Panc1 (cell line): ENCODE data around the gene KCNMA1. TPM values are rescaled to one million over a fixed set of nuclear protein-coding genes. Genes with fewer than 3 reads are reported as not detected.

Experiments used
- ATAC-seq: fragments of 200-7000 bp; cut with Tn5 transposase; 2 replicates; pipeline ENCODE4 v1.9.1; 2020; ENCODE audit warnings: mild to moderate bottlenecking, moderate library complexity
- BruUV-seq: library from RNA; stranded (reverse); fragments of 400-500 nt; replicated peaks from 2 replicates; lab custom pipeline; 2021; lab: Mats Ljungman, UMichigan
- CTCF ChIA-PET: fragments of 300-600 bp; sonication (Branson Sonifier 250); formaldehyde crosslinking; loops from one replicate; lab custom pipeline; 2022; ENCODE audit warnings: antibody characterized with exemption; lab: Charles Lee
- POLR2A ChIA-PET: fragments of 300-600 bp; sonication (Branson Sonifier 250); formaldehyde crosslinking; loops from one replicate; lab custom pipeline; 2022; ENCODE audit warnings: antibody characterized with exemption; lab: Charles Lee
- DNase-seq: peaks from one replicate; pipeline ENCODE4 v3.0.0-alpha.2; 2010; ENCODE audit warnings: low read depth, low spot score
- H3K27ac ChIP-seq: 2 replicates; pipeline ENCODE4 v1.5.1; 2011; ENCODE audit warnings: mild to moderate bottlenecking, low read length, inconsistent platforms
- H3K27me3 ChIP-seq: fragments of 200-500 bp; sonication (Bioruptor generic); 2 replicates; pipeline ENCODE4 v1.6.0; 2014; ENCODE audit warnings: low read length, inconsistent platforms; ENCODE audit not compliant: control insufficient read depth, insufficient read depth
- H3K36me3 ChIP-seq: fragments of 200-500 bp; sonication (Bioruptor generic); 2 replicates; pipeline ENCODE4 v1.5.1; 2014; ENCODE audit warnings: inconsistent platforms, mild to moderate bottlenecking, low read length, moderate library complexity; ENCODE audit not compliant: control insufficient read depth, insufficient read depth
- H3K4me1 ChIP-seq: 2 replicates; pipeline ENCODE4 v1.5.1; 2011; ENCODE audit warnings: inconsistent platforms, mild to moderate bottlenecking, low read length, moderate library complexity; ENCODE audit not compliant: control insufficient read depth, insufficient read depth
- H3K4me3 ChIP-seq, 2 experiments: 2 replicates each; pipeline ENCODE4 v1.5.1; 2011 to 2012; ENCODE audit warnings: low read depth in 2 of 2, low read length in 2 of 2, mild to moderate bottlenecking in 2 of 2, inconsistent platforms in 1 of 2, moderate library complexity in 1 of 2
- H3K9me3 ChIP-seq: fragments of 200-500 bp; sonication (Bioruptor generic); 2 replicates; pipeline ENCODE4 v1.5.1; 2014; ENCODE audit warnings: low read depth, mild to moderate bottlenecking, inconsistent platforms, low read length, moderate library complexity; ENCODE audit not compliant: control insufficient read depth, insufficient read depth
- CTCF ChIP-seq: fragments of 450-650 bp; IDR thresholded peaks from 2 replicates; pipeline ENCODE4 v1.5.1; 2017; ENCODE audit warnings: mild to moderate bottlenecking
- POLR2AphosphoS5 ChIP-seq: IDR thresholded peaks from 2 replicates; pipeline ENCODE4 v1.6.1; 2012; ENCODE audit warnings: mild to moderate bottlenecking, low read depth, low read length, moderate library complexity
- REST ChIP-seq, 2 experiments: IDR thresholded peaks; 2 replicates each; pipeline ENCODE4 v1.6.1; 2011 to 2012; ENCODE audit warnings: low read depth in 2 of 2, control low read depth in 1 of 2, low read length in 1 of 2, mild to moderate bottlenecking in 1 of 2, moderate library complexity in 1 of 2; ENCODE audit not compliant: insufficient read depth in 1 of 2
- SIN3A ChIP-seq: IDR thresholded peaks from 2 replicates; pipeline ENCODE4 v1.6.1; 2012; ENCODE audit warnings: low read depth, mild to moderate bottlenecking, low read length, moderate library complexity, borderline replicate concordance; ENCODE audit not compliant: insufficient read depth
- TCF7L2 ChIP-seq: IDR thresholded peaks from 2 replicates; pipeline ENCODE4 v1.6.1; 2011; ENCODE audit warnings: mild to moderate bottlenecking, low read depth, low read length, inconsistent platforms
- in situ Hi-C: cut with HindIII; loops from 2 replicates; pipeline ENCODE4 v1.10.0; 2016; ENCODE audit warnings: low sequenced_read_pairs, low pct_unique_long_range_greater_than_20kb
- intact Hi-C: fragments of 100-400 bp; cut with micrococcal nuclease; formaldehyde crosslinking; loops from one replicate; pipeline ENCODE4 v1.10.0; 2022; ENCODE audit not compliant: unreplicated experiment
- total RNA-seq: library from RNA; stranded (reverse); gene quantifications from one replicate; pipeline ENCODE4 v1.2.1, GENCODE V29; 2021; ENCODE audit not compliant: unreplicated experiment

Gene KCNMA1
- total RNA-seq, 1 experiment from 2014 or later: 91.9 TPM

GRCh38 chr10:76968483-76968882 lies 669.1 kb downstream of the KCNMA1 start:
- ATAC-seq (no peak), DNase-seq (no peak)
- no peaks in the 10 kb centered on the region for H3K9me3 ChIP-seq
- no TSS peak for BruUV-seq
- TF ChIP-seq POLR2AphosphoS5: no peak
- TF ChIP-seq SIN3A: no peak
- TF ChIP-seq CTCF: no peak
- TF ChIP-seq REST (IDR thresholded peaks at IDR 0.05; ENCODE audit: insufficient read depth in 1 of 2, low read depth in 2 of 2, low read length in 1 of 2): no peak
- TF ChIP-seq TCF7L2: no peak
- no peaks in the 10 kb centered on the region for H3K27me3 ChIP-seq
- intact Hi-C loops: no loop called here
- in situ Hi-C loops: no loop called here
- H3K4me3 ChIP-seq: no peak overlapping the region
- no peaks in the 10 kb centered on the region for H3K4me1 ChIP-seq
- POLR2A ChIA-PET: no interaction called here
- CTCF ChIA-PET: no interaction called here
- H3K36me3 ChIP-seq: no peaks in the 10 kb centered on the region
- H3K27ac ChIP-seq: no peak overlapping the region

DNA sequence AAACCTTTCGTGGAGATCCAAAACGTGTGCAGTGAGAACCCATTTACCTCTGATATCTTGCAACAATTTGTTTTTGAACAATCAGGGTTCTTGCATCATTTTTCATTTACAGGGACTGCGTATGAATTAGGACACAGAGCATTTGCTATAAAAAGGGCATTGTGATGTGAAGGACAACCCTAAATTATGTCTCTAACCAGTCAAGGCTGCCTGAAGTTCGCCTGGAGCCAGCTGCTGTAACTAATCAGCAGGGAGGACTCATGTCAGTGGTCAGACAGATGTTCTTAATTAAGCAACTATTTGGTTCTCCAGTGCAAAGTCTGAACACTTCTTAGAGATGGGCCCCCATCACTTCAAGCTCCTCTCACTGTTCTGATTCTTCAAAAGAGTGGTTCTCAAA lies 674.8 kb downstream of the KCNMA1 start:
- intact Hi-C loops (no loop called here), in situ Hi-C loops (no loop called here)
- BruUV-seq: no TSS peak
- DNase-seq: no peak
- no peaks in the 10 kb centered on the region for H3K4me1 ChIP-seq
- POLR2A ChIA-PET: no interaction called here
- H3K27ac ChIP-seq: no peak overlapping the region
- H3K9me3 ChIP-seq: no peaks in the 10 kb centered on the region
- H3K4me3 ChIP-seq: no peak overlapping the region
- CTCF ChIA-PET: no interaction called here
- H3K27me3 ChIP-seq: no peaks in the 10 kb centered on the region
- no peak for ATAC-seq
- TF ChIP-seq REST (IDR thresholded peaks at IDR 0.05; ENCODE audit: insufficient read depth in 1 of 2, low read depth in 2 of 2, low read length in 1 of 2) (no peak), POLR2AphosphoS5 (no peak), CTCF (no peak), TCF7L2 (no peak), SIN3A (no peak)
- no peaks in the 10 kb centered on the region for H3K36me3 ChIP-seq
